GM12878 (cell line): ENCODE results near the gene NPLOC4. TPM values are rescaled to one million over a fixed set of nuclear protein-coding genes. Genes with fewer than 3 reads are reported as not detected.

Experiments used
- ATAC-seq: fragments of 200-7000 bp; cut with Tn5 transposase; 3 replicates; pipeline ENCODE4 v1.9.1; 2020; ENCODE audit warnings: mild to moderate bottlenecking, moderate library complexity
- BruUV-seq: library from RNA; stranded (reverse); fragments of 400-500 nt; replicated peaks from 2 replicates; lab custom pipeline; 2021; lab: Mats Ljungman, UMichigan
- CTCF ChIA-PET: fragments of 300-600 bp; sonication (Branson Sonifier 250); formaldehyde crosslinking; extraction: SDS; loops from one replicate; lab custom pipeline; 2021; ENCODE audit warnings: inconsistent platforms; lab: Yijun Ruan, JAX
- POLR2A ChIA-PET: fragments of 350-600 bp; formaldehyde crosslinking; extraction: SDS; loops from one replicate; lab custom pipeline; 2021; ENCODE audit warnings: inconsistent platforms; lab: Charles Lee
- RAD21 ChIA-PET: fragments of 300-600 bp; sonication (Branson Sonifier 250); formaldehyde crosslinking; loops from one replicate; lab custom pipeline; 2023; ENCODE audit warnings: antibody characterized with exemption; ENCODE audit not compliant: unreplicated experiment; lab: Charles Lee
- SMC1A ChIA-PET: fragments of 300-600 bp; sonication (Branson Sonifier 250); formaldehyde crosslinking; loops from one replicate; lab custom pipeline; 2023; ENCODE audit not compliant: unreplicated experiment, uncharacterized antibody; lab: Charles Lee
- DNase-seq: peaks from one replicate; pipeline ENCODE4 v3.0.0-alpha.2; 2011; ENCODE audit warnings: low read depth, low spot score
- FAIRE-seq: peaks from 3 replicates; lab custom pipeline; 2011; peaks lifted over from hg19 to GRCh38; lab: Jason Lieb, UNC
- H2AFZ ChIP-seq: 2 replicates; pipeline ENCODE4 v1.6.0; 2011; ENCODE audit warnings: low read depth, low read length, control low read depth; ENCODE audit not compliant: control insufficient read depth
- H3K27ac ChIP-seq: 2 replicates; pipeline ENCODE4 v1.5.1; 2011; ENCODE audit warnings: control low read depth; ENCODE audit not compliant: control insufficient read depth, insufficient read depth
- H3K27me3 ChIP-seq, 2 experiments: replicated peaks in 1 of 2; 2 replicates each; pipeline versions ENCODE4 v1.6.0 to v1.6.1; 2011; ENCODE audit warnings: low read length in 1 of 2; ENCODE audit not compliant: control insufficient read depth in 2 of 2, insufficient read depth in 2 of 2
- H3K36me3 ChIP-seq, 2 experiments: 2 replicates each; pipeline ENCODE4 v1.5.1; 2011; ENCODE audit warnings: low read length in 1 of 2; ENCODE audit not compliant: control insufficient read depth in 2 of 2, insufficient read depth in 2 of 2
- H3K4me1 ChIP-seq: 2 replicates; pipeline ENCODE4 v1.6.1; 2011; ENCODE audit warnings: mild to moderate bottlenecking, low read length, moderate library complexity, mixed read lengths; ENCODE audit not compliant: control insufficient read depth, insufficient read depth
- H3K4me2 ChIP-seq: 2 replicates; pipeline ENCODE4 v1.6.0; 2011; ENCODE audit warnings: control low read depth; ENCODE audit not compliant: control insufficient read depth, insufficient read depth
- H3K4me3 ChIP-seq: fragments of 200-600 bp; sonication (generic); 2 replicates; pipeline ENCODE4 v1.5.1; 2016
- H3K79me2 ChIP-seq: 2 replicates; pipeline ENCODE4 v1.6.0; 2011; ENCODE audit warnings: low read length; ENCODE audit not compliant: control insufficient read depth, insufficient read depth
- H3K9ac ChIP-seq: 2 replicates; pipeline ENCODE4 v1.8.0; 2011; ENCODE audit warnings: low read length, control low read depth, mixed read lengths; ENCODE audit not compliant: control insufficient read depth, insufficient read depth
- H3K9me3 ChIP-seq: replicated peaks from 3 replicates; pipeline ENCODE4 v1.5.1; 2011; ENCODE audit warnings: mild to moderate bottlenecking, low read length; ENCODE audit not compliant: control insufficient read depth, insufficient read depth
- H4K20me1 ChIP-seq: 2 replicates; pipeline ENCODE4 v1.6.0; 2011; ENCODE audit not compliant: control insufficient read depth, insufficient read depth
- ATF7 ChIP-seq: fragments of 450-650 bp; IDR thresholded peaks from 2 replicates; pipeline ENCODE4 v1.6.1; 2016; ENCODE audit warnings: low read depth, mild to moderate bottlenecking
- BRCA1 ChIP-seq: IDR thresholded peaks from 2 replicates; pipeline ENCODE4 v1.6.1; 2011; ENCODE audit warnings: low read depth, low read length, improper control_type of control experiment
- EED ChIP-seq: sonication (generic); IDR thresholded peaks from 2 replicates; pipeline ENCODE4 v1.6.1; 2016; ENCODE audit warnings: antibody characterized with exemption, low read depth
- IRF4 ChIP-seq: IDR thresholded peaks from 2 replicates; pipeline ENCODE4 v1.6.1; 2011; ENCODE audit warnings: low read depth, low read length
- SPI1 ChIP-seq: IDR thresholded peaks from 2 replicates; pipeline ENCODE4 v1.6.1; 2011; ENCODE audit warnings: low read depth, mild to moderate bottlenecking, low read length, moderate library complexity, borderline replicate concordance; ENCODE audit not compliant: insufficient read depth
- STAT3 ChIP-seq: IDR thresholded peaks from 2 replicates; pipeline ENCODE4 v1.6.1; 2011; ENCODE audit warnings: low read depth, low read length, improper control_type of control experiment
- TARDBP ChIP-seq: IDR thresholded peaks from 2 replicates; pipeline ENCODE4 v1.6.1; 2016; ENCODE audit warnings: borderline replicate concordance
- TBL1XR1 ChIP-seq: IDR thresholded peaks from 2 replicates; pipeline ENCODE4 v1.6.1; 2012; ENCODE audit warnings: low read depth, low read length, improper control_type of control experiment
- ZNF207 ChIP-seq: fragments of 450-650 bp; IDR thresholded peaks from 2 replicates; pipeline ENCODE4 v1.6.1; 2014; ENCODE audit warnings: antibody characterized with exemption, mild to moderate bottlenecking, borderline replicate concordance
- WGBS: methylation state at CpG from one replicate; pipeline ENCODE4 v1.1.6; 2016; ENCODE audit warnings: low lambda C conversion rate; ENCODE audit not compliant: insufficient replicate concordance, insufficient coverage; ENCODE audit errors: missing lambda C conversion rate; 5-methylcytosine and 5-hydroxymethylcytosine counted together
- in situ Hi-C: fragments of 300-500 bp; cut with MboI; formaldehyde crosslinking; loops from 9 replicates; pipeline ENCODE4 v1.14.3; 2018; ENCODE audit warnings: mixed read lengths
- intact Hi-C: fragments of 100-400 bp; cut with micrococcal nuclease; formaldehyde crosslinking; loops from one replicate; pipeline ENCODE4 v1.14.2; 2022; ENCODE audit not compliant: unreplicated experiment
- polyA plus RNA-seq, 11 experiments: library from polyadenylated mRNA; depleted of rRNA in 4 of 11; unstranded in 6 of 11; stranded (reverse) in 5 of 11; fragments of >200 nt; fragmentation: Nextera tagmentation in 4 of 11; fragmentation: Illumina TruSeq in 1 of 11; extraction: Ambion mirVana in 4 of 11; extraction: Trizol in 1 of 11; gene quantifications; 1 replicate in 1 of 11; 2 replicates in 10 of 11; pipeline versions ENCODE4 v1.2.1 to v1.2.3, GENCODE V29; 2011 to 2016; ENCODE audit warnings: inconsistent platforms in 2 of 11, missing spikeins in 2 of 11, low read depth in 1 of 11
- total RNA-seq, 4 experiments: library from RNA; depleted of rRNA in 3 of 4; stranded (reverse); fragments of >200 nt in 3 of 4; fragmentation: Illumina TruSeq in 1 of 4; extraction: Trizol in 1 of 4; gene quantifications; 2 replicates each; pipeline versions ENCODE4 v1.2.1 to v1.2.3, GENCODE V29; 2013 to 2021
- TF ChIP-seq, protein P1 (sequence below): IDR thresholded peaks from 2 replicates; pipeline ENCODE4 v1.6.1; 2012; ENCODE audit warnings: improper control_type of control experiment, low read depth, low read length; ENCODE audit not compliant: insufficient replicate concordance
- TF ChIP-seq, protein P2 (sequence below): IDR thresholded peaks from 2 replicates; pipeline ENCODE4 v1.6.1; 2012; ENCODE audit warnings: low read depth, low read length, improper control_type of control experiment
- TF ChIP-seq, protein P3 (sequence below): fragments of 450-650 bp; formaldehyde crosslinking; IDR thresholded peaks from 2 replicates; pipeline ENCODE4 v1.5.0; 2022; ENCODE audit warnings: mild to moderate bottlenecking, missing genetic modification characterization

The NPLOC4 gene
- total and polyA plus RNA-seq, 10 of the 15 experiments (the other 5 are each of a cell fraction or from before 2014, with no cell fraction given) = 1.5 to 83.7 (median 45.8) TPM

DNA sequence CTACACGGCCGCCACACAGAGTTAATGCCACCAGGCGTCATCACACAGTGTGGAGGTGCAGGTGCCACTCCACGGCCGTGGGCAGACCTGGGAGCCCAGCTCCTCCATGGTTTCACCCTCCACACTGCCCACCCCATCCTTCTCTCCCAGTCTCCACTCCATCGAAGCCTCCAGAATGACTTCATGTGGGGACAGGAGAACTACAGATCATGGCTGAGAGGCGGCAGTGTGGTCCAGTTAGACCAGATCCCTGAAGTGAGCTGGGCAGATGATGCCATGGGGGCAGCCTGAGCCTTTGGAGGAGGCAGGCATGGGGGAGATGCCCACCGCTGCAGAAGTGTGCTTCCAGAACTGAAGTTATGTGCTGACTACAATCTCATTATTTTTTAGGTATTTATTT lies 46.8 kb downstream of the NPLOC4 start (continued):
- TF ChIP-seq, protein P1, sequence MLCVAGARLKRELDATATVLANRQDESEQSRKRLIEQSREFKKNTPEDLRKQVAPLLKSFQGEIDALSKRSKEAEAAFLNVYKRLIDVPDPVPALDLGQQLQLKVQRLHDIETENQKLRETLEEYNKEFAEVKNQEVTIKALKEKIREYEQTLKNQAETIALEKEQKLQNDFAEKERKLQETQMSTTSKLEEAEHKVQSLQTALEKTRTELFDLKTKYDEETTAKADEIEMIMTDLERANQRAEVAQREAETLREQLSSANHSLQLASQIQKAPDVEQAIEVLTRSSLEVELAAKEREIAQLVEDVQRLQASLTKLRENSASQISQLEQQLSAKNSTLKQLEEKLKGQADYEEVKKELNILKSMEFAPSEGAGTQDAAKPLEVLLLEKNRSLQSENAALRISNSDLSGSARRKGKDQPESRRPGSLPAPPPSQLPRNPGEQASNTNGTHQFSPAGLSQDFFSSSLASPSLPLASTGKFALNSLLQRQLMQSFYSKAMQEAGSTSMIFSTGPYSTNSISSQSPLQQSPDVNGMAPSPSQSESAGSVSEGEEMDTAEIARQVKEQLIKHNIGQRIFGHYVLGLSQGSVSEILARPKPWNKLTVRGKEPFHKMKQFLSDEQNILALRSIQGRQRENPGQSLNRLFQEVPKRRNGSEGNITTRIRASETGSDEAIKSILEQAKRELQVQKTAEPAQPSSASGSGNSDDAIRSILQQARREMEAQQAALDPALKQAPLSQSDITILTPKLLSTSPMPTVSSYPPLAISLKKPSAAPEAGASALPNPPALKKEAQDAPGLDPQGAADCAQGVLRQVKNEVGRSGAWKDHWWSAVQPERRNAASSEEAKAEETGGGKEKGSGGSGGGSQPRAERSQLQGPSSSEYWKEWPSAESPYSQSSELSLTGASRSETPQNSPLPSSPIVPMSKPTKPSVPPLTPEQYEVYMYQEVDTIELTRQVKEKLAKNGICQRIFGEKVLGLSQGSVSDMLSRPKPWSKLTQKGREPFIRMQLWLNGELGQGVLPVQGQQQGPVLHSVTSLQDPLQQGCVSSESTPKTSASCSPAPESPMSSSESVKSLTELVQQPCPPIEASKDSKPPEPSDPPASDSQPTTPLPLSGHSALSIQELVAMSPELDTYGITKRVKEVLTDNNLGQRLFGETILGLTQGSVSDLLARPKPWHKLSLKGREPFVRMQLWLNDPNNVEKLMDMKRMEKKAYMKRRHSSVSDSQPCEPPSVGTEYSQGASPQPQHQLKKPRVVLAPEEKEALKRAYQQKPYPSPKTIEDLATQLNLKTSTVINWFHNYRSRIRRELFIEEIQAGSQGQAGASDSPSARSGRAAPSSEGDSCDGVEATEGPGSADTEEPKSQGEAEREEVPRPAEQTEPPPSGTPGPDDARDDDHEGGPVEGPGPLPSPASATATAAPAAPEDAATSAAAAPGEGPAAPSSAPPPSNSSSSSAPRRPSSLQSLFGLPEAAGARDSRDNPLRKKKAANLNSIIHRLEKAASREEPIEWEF = no peak

DNA sequence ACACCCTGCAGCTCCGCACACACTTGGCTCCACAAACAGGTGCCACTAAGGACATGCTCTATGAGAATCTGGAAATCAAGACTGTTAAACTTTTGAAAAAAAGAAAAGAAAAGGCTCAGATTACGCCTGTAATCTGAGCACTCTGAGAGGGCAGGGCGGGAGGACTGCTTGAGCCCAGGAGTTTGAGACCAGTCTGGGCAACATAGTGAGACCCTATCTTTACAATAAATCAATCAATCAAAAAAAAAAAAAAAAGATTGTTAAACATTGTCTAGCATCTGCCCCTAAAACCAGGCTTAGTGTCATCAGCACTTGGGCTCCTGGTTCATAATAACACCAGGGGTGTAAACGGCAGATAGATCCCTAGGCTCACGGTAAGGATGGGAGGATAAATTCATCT lies 47.3 kb downstream of the NPLOC4 start:
- no peak for DNase-seq
- no TSS peak for BruUV-seq
- ChIA-PET POLR2A (no interaction called here), CTCF (no interaction called here), SMC1A (no interaction called here), RAD21 (no interaction called here)
- 98% methylated on average over 5 of the region's 5 CpGs for WGBS
- FAIRE-seq = no peak
- ATAC-seq = no peak
- H2AFZ ChIP-seq = no peak overlapping the region
- H3K9ac ChIP-seq = no peak overlapping the region
- no peaks in the 10 kb centered on the region for H3K27me3 ChIP-seq
- no peak overlapping the region for H3K4me2 ChIP-seq
- no peaks in the 10 kb centered on the region for H3K4me1 ChIP-seq
- in situ Hi-C loops (no loop called here), intact Hi-C loops (no loop called here)
- H3K9me3 ChIP-seq = no peaks in the 10 kb centered on the region
- H3K27ac ChIP-seq = no peak overlapping the region
- H3K79me2 ChIP-seq = no peaks in the 10 kb centered on the region
- H3K36me3 ChIP-seq = peaks cover 25 to 34% of the 10 kb centered on the region in 2 experiments
- no peak overlapping the region for H3K4me3 ChIP-seq
- H4K20me1 ChIP-seq = peaks cover 3% of the 10 kb centered on the region; the same call in 1 of the 2 replicates
- TF ChIP-seq SPI1 (no peak), TARDBP (no peak), STAT3 (no peak), BRCA1 (no peak), ZNF207 (no peak), IRF4 (no peak), TBL1XR1 (no peak), ATF7 (no peak), EED (no peak)
- TF ChIP-seq, protein P2, sequence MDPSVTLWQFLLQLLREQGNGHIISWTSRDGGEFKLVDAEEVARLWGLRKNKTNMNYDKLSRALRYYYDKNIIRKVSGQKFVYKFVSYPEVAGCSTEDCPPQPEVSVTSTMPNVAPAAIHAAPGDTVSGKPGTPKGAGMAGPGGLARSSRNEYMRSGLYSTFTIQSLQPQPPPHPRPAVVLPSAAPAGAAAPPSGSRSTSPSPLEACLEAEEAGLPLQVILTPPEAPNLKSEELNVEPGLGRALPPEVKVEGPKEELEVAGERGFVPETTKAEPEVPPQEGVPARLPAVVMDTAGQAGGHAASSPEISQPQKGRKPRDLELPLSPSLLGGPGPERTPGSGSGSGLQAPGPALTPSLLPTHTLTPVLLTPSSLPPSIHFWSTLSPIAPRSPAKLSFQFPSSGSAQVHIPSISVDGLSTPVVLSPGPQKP = no peak
- TF ChIP-seq, protein P3, sequence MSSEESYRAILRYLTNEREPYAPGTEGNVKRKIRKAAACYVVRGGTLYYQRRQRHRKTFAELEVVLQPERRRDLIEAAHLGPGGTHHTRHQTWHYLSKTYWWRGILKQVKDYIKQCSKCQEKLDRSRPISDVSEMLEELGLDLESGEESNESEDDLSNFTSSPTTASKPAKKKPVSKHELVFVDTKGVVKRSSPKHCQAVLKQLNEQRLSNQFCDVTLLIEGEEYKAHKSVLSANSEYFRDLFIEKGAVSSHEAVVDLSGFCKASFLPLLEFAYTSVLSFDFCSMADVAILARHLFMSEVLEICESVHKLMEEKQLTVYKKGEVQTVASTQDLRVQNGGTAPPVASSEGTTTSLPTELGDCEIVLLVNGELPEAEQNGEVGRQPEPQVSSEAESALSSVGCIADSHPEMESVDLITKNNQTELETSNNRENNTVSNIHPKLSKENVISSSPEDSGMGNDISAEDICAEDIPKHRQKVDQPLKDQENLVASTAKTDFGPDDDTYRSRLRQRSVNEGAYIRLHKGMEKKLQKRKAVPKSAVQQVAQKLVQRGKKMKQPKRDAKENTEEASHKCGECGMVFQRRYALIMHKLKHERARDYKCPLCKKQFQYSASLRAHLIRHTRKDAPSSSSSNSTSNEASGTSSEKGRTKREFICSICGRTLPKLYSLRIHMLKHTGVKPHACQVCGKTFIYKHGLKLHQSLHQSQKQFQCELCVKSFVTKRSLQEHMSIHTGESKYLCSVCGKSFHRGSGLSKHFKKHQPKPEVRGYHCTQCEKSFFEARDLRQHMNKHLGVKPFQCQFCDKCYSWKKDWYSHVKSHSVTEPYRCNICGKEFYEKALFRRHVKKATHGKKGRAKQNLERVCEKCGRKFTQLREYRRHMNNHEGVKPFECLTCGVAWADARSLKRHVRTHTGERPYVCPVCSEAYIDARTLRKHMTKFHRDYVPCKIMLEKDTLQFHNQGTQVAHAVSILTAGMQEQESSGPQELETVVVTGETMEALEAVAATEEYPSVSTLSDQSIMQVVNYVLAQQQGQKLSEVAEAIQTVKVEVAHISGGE = no peak
